HCT116 (cell line): ENCODE measurements around the gene FAM174A. TPM values are rescaled to one million over a fixed set of nuclear protein-coding genes. Genes with fewer than 3 reads are reported as not detected.

Source experiments
- ATAC-seq: fragments of 200-7000 bp; cut with Tn5 transposase; 2 replicates; pipeline ENCODE4 v1.9.1; 2020; ENCODE audit warnings: mild to moderate bottlenecking, moderate library complexity
- BruUV-seq: library from RNA; stranded (reverse); fragments of 400-500 nt; replicated peaks from 2 replicates; lab custom pipeline; 2021; lab: Mats Ljungman, UMichigan
- CTCF ChIA-PET: fragments of 300-600 bp; sonication (Branson Sonifier 250); formaldehyde crosslinking; loops from one replicate; lab custom pipeline; 2021; ENCODE audit warnings: antibody characterized with exemption; lab: Charles Lee
- POLR2A ChIA-PET: fragments of 300-600, 350-600 bp; sonication (Branson Sonifier 250); formaldehyde crosslinking; loops from one replicate; lab custom pipeline; 2021; ENCODE audit warnings: antibody characterized with exemption; lab: Charles Lee
- RAD21 ChIA-PET, 2 experiments: fragments of 300-600 bp; sonication (Branson Sonifier 250); formaldehyde crosslinking; loops; one replicate each; lab custom pipeline; 2023; ENCODE audit warnings: low total read pairs in 2 of 2; ENCODE audit not compliant: uncharacterized antibody in 2 of 2, unreplicated experiment in 2 of 2, low non-redundant PET in 1 of 2; lab: Charles Lee
- DNase-seq: peaks from one replicate; pipeline ENCODE4 v3.0.0-alpha.2; 2010; ENCODE audit warnings: low read depth, low spot score
- H2AFZ ChIP-seq: fragments of 200-600 bp; shearing (Covaris generic), sonication (generic); 2 replicates; pipeline ENCODE4 v1.6.1; 2017; ENCODE audit warnings: low read depth, mixed run types, mixed read lengths, antibody characterized with exemption, low read length; ENCODE audit not compliant: poor library complexity, severe bottlenecking
- H3K27ac ChIP-seq: 2 replicates; pipeline ENCODE4 v1.5.1; 2012; ENCODE audit warnings: low read depth, low read length
- H3K27me3 ChIP-seq: fragments of 200-600 bp; sonication (generic); 2 replicates; pipeline ENCODE4 v1.6.1; 2016; ENCODE audit warnings: mixed run types, low read length, mixed read lengths; ENCODE audit not compliant: insufficient read depth
- H3K36me3 ChIP-seq, 2 experiments: fragments of 200-500 bp in 1 of 2; fragments of 200-600 bp in 1 of 2; sonication (Bioruptor generic) in 1 of 2; sonication (generic) in 1 of 2; 2 replicates each; pipeline versions ENCODE4 v1.5.1 to v1.6.1; 2014 to 2016; ENCODE audit warnings: low read length in 2 of 2, inconsistent platforms in 1 of 2, mixed read lengths in 1 of 2, mixed run types in 1 of 2; ENCODE audit not compliant: insufficient read depth in 2 of 2, control insufficient read depth in 1 of 2
- H3K4me1 ChIP-seq, 2 experiments: fragments of 200-600 bp in 1 of 2; sonication (generic) in 1 of 2; 2 replicates each; pipeline versions ENCODE4 v1.5.1 to v1.6.1; 2012 to 2017; ENCODE audit warnings: low read length in 2 of 2, inconsistent platforms in 1 of 2, mild to moderate bottlenecking in 1 of 2, mixed read lengths in 1 of 2, mixed run types in 1 of 2, moderate library complexity in 1 of 2; ENCODE audit not compliant: insufficient read depth in 2 of 2, control insufficient read depth in 1 of 2
- H3K4me2 ChIP-seq: fragments of 200-600 bp; sonication (generic); 2 replicates; pipeline ENCODE4 v1.6.1; 2017; ENCODE audit warnings: mixed run types, low read length, mixed read lengths
- H3K4me3 ChIP-seq, 2 experiments: fragments of 200-600 bp in 1 of 2; sonication (generic) in 1 of 2; replicated peaks in 1 of 2; 2 replicates each; pipeline ENCODE4 v1.5.1; 2011 to 2016; ENCODE audit warnings: low read length in 2 of 2, control low read depth in 1 of 2, low read depth in 1 of 2, mild to moderate bottlenecking in 1 of 2, mixed read lengths in 1 of 2, mixed run types in 1 of 2
- H3K79me2 ChIP-seq: fragments of 200-600 bp; sonication (generic); 2 replicates; pipeline ENCODE4 v1.6.1; 2017; ENCODE audit warnings: mild to moderate bottlenecking, mixed run types, low read length, moderate library complexity, mixed read lengths; ENCODE audit not compliant: insufficient read depth
- H3K9ac ChIP-seq: fragments of 200-600 bp; sonication (generic); 2 replicates; pipeline ENCODE4 v1.6.1; 2016; ENCODE audit warnings: low read length, mixed read lengths
- H3K9me2 ChIP-seq: fragments of 200-600 bp; sonication (generic), shearing (Covaris generic); 2 replicates; pipeline ENCODE4 v1.6.1; 2017; ENCODE audit warnings: mixed run types, mild to moderate bottlenecking, moderate library complexity; ENCODE audit not compliant: insufficient read depth
- H3K9me3 ChIP-seq, 2 experiments: fragments of 200-500 bp in 1 of 2; fragments of 200-600 bp in 1 of 2; sonication (Bioruptor generic) in 1 of 2; sonication (generic) in 1 of 2; 2 replicates each; pipeline ENCODE4 v1.6.1; 2014 to 2017; ENCODE audit warnings: low read length in 2 of 2, mixed read lengths in 2 of 2, inconsistent platforms in 1 of 2, low read depth in 1 of 2, mild to moderate bottlenecking in 1 of 2, mixed run types in 1 of 2, moderate library complexity in 1 of 2; ENCODE audit not compliant: control insufficient read depth in 1 of 2, insufficient read depth in 1 of 2
- H4K20me1 ChIP-seq: fragments of 200-600 bp; sonication (generic), shearing (Covaris generic); 2 replicates; pipeline ENCODE4 v1.6.1; 2017; ENCODE audit warnings: mixed run types, mild to moderate bottlenecking, moderate library complexity; ENCODE audit not compliant: insufficient read depth
- EGR1 ChIP-seq: IDR thresholded peaks from 2 replicates; pipeline ENCODE4 v1.6.1; 2012; ENCODE audit warnings: low read depth
- ELF1 ChIP-seq: IDR thresholded peaks from 2 replicates; pipeline ENCODE4 v1.6.1; 2012; ENCODE audit warnings: low read depth, borderline replicate concordance
- EZH2 ChIP-seq: fragments of 200-600 bp; sonication (generic); IDR thresholded peaks from 2 replicates; pipeline ENCODE4 v1.6.1; 2017; ENCODE audit warnings: antibody characterized with exemption, mixed run types
- EZH2phosphoT487 ChIP-seq: fragments of 200-600 bp; IDR thresholded peaks from 2 replicates; pipeline ENCODE4 v1.6.1; 2018; ENCODE audit warnings: antibody characterized with exemption, borderline replicate concordance
- FOSL1 ChIP-seq: IDR thresholded peaks from 2 replicates; pipeline ENCODE4 v1.6.1; 2012; ENCODE audit warnings: low read depth
- JUND ChIP-seq: IDR thresholded peaks from 2 replicates; pipeline ENCODE4 v1.6.1; 2012
- POLR2AphosphoS5 ChIP-seq: IDR thresholded peaks from 2 replicates; pipeline ENCODE4 v1.6.1; 2011; ENCODE audit warnings: mild to moderate bottlenecking, low read depth, low read length, moderate library complexity
- RAD21 ChIP-seq: IDR thresholded peaks from 2 replicates; pipeline ENCODE4 v1.6.1; 2012; ENCODE audit warnings: low read depth, mild to moderate bottlenecking
- SIN3A ChIP-seq: IDR thresholded peaks from 2 replicates; pipeline ENCODE4 v1.6.1; 2012; ENCODE audit warnings: low read depth
- SP1 ChIP-seq: IDR thresholded peaks from 2 replicates; pipeline ENCODE4 v1.6.1; 2012; ENCODE audit warnings: low read depth
- SRF ChIP-seq: IDR thresholded peaks from 2 replicates; pipeline ENCODE4 v1.6.1; 2012; ENCODE audit warnings: low read depth
- TCF7L2 ChIP-seq: IDR thresholded peaks from 2 replicates; pipeline ENCODE4 v1.7.0; 2011; ENCODE audit warnings: borderline replicate concordance, inconsistent platforms; ENCODE audit not compliant: insufficient read depth, insufficient read length; ENCODE audit errors: extremely low read depth
- YY1 ChIP-seq: IDR thresholded peaks from 2 replicates; pipeline ENCODE4 v1.6.1; 2011; ENCODE audit warnings: low read length, low read depth, moderate library complexity, mild to moderate bottlenecking; ENCODE audit not compliant: insufficient replicate concordance; ENCODE audit errors: extremely low read depth
- ZNF274 ChIP-seq: fragments of 200-500 bp; sonication (Bioruptor generic); IDR thresholded peaks from 2 replicates; pipeline ENCODE4 v1.6.1; 2014; ENCODE audit warnings: mild to moderate bottlenecking, low read depth, low read length, inconsistent platforms
- intact Hi-C: fragments of 100-400 bp; cut with micrococcal nuclease; formaldehyde crosslinking; loops from 2 replicates; pipeline ENCODE4 v1.10.0; 2022
- total RNA-seq: library from RNA; stranded (reverse); gene quantifications from one replicate; pipeline ENCODE4 v1.2.1, GENCODE V29; 2021; ENCODE audit not compliant: unreplicated experiment
- TF ChIP-seq, protein P1 (sequence below): IDR thresholded peaks from 2 replicates; pipeline ENCODE4 v1.6.1; 2011; ENCODE audit warnings: mild to moderate bottlenecking, low read length, moderate library complexity; ENCODE audit not compliant: insufficient replicate concordance; ENCODE audit errors: extremely low read depth
- TF ChIP-seq, protein P2 (sequence below): IDR thresholded peaks from 2 replicates; pipeline ENCODE4 v1.6.1; 2012
- TF ChIP-seq, protein P3 (sequence below): IDR thresholded peaks from 2 replicates; pipeline ENCODE4 v1.6.1; 2012; ENCODE audit warnings: low read depth
- TF ChIP-seq, protein P4 (sequence below): IDR thresholded peaks from 2 replicates; pipeline ENCODE4 v1.6.1; 2012

The FAM174A gene
- total RNA-seq, 1 experiment from 2014 or later = 8.6 TPM

DNA sequence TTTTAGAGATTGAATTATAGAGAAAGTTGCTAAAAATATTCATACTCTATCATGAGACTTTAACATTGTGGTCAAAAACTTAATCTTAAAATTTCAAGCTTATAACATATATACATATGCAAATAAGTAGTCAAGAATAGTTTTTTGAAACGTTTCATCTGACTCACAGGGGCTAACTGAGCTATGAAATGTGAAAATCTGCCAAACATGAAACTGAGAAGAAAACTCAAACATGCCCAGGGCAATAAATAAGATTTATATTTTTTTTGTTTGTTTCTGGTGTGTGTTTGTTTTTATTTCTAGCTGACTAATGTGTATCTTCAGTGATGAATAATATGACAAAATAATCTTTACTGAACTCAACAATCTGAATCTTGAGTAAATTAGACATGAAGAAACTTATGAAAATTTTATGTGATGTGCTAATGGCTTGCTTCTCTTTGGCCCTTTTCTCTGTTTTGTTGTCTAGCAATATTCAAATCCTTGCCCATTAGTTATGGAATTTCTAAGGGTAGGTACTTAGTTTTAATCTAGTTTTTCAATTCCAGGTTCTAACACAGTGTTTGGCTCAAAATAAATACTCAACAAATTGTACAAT, 99.9 kb downstream of the FAM174A start:
- no peak for ATAC-seq
- Histone ChIP-seq H3K9ac (no peak overlapping the region), H3K36me3 (no peaks in the 10 kb centered on the region), H2AFZ (no peak overlapping the region), H3K79me2 (no peaks in the 10 kb centered on the region), H3K27ac (no peak overlapping the region)
- DNase-seq = no peak
- RAD21 ChIA-PET = no interaction called here
- intact Hi-C loops = no loop called here
- TF ChIP-seq, protein P1, sequence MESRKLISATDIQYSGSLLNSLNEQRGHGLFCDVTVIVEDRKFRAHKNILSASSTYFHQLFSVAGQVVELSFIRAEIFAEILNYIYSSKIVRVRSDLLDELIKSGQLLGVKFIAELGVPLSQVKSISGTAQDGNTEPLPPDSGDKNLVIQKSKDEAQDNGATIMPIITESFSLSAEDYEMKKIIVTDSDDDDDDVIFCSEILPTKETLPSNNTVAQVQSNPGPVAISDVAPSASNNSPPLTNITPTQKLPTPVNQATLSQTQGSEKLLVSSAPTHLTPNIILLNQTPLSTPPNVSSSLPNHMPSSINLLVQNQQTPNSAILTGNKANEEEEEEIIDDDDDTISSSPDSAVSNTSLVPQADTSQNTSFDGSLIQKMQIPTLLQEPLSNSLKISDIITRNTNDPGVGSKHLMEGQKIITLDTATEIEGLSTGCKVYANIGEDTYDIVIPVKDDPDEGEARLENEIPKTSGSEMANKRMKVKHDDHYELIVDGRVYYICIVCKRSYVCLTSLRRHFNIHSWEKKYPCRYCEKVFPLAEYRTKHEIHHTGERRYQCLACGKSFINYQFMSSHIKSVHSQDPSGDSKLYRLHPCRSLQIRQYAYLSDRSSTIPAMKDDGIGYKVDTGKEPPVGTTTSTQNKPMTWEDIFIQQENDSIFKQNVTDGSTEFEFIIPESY = no peak
- no peak for TF ChIP-seq YY1
- no peak for TF ChIP-seq POLR2AphosphoS5
- no peak for TF ChIP-seq EZH2phosphoT487
- TF ChIP-seq ZNF274 = no peak
- TF ChIP-seq EZH2 = no peak
- no peak for TF ChIP-seq EGR1
- TF ChIP-seq, protein P2, sequence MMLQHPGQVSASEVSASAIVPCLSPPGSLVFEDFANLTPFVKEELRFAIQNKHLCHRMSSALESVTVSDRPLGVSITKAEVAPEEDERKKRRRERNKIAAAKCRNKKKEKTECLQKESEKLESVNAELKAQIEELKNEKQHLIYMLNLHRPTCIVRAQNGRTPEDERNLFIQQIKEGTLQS = no peak
- no peak for TF ChIP-seq SRF
- TF ChIP-seq TCF7L2 = no peak
- TF ChIP-seq ELF1 = no peak
- no peak for TF ChIP-seq RAD21
- TF ChIP-seq, protein P3, sequence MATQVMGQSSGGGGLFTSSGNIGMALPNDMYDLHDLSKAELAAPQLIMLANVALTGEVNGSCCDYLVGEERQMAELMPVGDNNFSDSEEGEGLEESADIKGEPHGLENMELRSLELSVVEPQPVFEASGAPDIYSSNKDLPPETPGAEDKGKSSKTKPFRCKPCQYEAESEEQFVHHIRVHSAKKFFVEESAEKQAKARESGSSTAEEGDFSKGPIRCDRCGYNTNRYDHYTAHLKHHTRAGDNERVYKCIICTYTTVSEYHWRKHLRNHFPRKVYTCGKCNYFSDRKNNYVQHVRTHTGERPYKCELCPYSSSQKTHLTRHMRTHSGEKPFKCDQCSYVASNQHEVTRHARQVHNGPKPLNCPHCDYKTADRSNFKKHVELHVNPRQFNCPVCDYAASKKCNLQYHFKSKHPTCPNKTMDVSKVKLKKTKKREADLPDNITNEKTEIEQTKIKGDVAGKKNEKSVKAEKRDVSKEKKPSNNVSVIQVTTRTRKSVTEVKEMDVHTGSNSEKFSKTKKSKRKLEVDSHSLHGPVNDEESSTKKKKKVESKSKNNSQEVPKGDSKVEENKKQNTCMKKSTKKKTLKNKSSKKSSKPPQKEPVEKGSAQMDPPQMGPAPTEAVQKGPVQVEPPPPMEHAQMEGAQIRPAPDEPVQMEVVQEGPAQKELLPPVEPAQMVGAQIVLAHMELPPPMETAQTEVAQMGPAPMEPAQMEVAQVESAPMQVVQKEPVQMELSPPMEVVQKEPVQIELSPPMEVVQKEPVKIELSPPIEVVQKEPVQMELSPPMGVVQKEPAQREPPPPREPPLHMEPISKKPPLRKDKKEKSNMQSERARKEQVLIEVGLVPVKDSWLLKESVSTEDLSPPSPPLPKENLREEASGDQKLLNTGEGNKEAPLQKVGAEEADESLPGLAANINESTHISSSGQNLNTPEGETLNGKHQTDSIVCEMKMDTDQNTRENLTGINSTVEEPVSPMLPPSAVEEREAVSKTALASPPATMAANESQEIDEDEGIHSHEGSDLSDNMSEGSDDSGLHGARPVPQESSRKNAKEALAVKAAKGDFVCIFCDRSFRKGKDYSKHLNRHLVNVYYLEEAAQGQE = no peak
- TF ChIP-seq FOSL1 = no peak
- no peak for TF ChIP-seq SP1
- no peak for TF ChIP-seq JUND
- no peak for TF ChIP-seq SIN3A
- TF ChIP-seq, protein P4, sequence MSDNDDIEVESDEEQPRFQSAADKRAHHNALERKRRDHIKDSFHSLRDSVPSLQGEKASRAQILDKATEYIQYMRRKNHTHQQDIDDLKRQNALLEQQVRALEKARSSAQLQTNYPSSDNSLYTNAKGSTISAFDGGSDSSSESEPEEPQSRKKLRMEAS = no peak
- TF ChIP-seq, all 23 proteins: peak for 0
- POLR2A ChIA-PET = no interaction called here
- 0 out of 2 replicates have a peak, but pooled peaks cover 3% of the 10 kb centered on the region for H3K9me2 ChIP-seq
- CTCF ChIA-PET = no interaction called here
- BruUV-seq = no TSS peak
- no peaks in the 10 kb centered on the region for H3K9me3 ChIP-seq
- H3K4me1 ChIP-seq = no peaks in the 10 kb centered on the region
- H4K20me1 ChIP-seq = no peaks in the 10 kb centered on the region
- H3K4me2 ChIP-seq = no peak overlapping the region
- no peak overlapping the region for H3K4me3 ChIP-seq
- H3K27me3 ChIP-seq = no peaks in the 10 kb centered on the region
